GM18867 (cell line): Measurements from ENCODE around the gene DIPK1B.

Experiments
- ATAC-seq: cut with Tn5 transposase; IDR thresholded peaks from one replicate; pipeline ENCODE4 v1.9.1; 2021; ENCODE audit warnings: mild to moderate bottlenecking, moderate library complexity; ENCODE audit not compliant: unreplicated experiment

DIPK1B gene

DNA sequence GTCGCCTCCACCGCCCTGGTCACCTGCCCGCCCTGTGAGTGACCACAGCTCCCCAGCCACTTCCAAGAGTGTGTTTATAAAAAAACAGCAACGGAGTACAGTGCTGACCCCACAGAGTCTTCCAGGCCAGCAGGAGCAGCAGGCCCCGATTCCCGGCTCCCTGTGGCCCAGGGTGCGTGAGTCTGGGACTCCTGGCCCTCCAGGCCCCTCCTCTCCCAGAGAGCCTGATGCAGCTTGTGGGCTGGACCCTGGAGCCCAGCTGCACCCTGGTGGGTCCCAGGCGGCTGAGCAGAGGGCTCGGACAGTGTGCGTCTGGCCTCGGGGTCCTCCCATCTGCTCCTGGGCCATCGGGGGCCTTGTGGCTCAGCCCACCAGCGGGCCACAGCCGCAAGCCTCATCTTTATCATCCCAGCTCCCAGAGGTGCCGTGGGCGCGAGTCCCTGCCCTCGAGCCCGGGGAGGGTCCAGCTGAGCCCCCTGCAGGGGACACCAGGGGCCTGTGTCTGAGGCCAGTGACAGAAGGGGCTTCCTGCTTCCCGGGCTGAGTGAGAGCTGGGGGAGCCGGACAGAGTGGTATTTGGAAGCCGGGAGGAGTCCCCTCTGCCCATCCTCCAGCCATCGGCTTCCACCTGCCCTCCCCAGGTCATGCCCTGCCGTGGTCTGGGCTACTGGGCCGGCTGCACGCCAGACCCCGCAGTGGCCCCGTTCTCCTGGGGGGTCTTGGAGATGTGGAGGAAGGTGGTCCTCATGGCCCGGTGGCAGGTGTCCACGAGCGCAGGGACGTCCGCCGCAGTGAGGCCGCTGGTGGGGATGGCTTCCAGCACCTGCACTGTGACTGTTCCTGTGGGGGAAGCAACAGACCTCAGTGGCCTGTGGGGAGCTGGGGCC lies 39.0 kb upstream of the DIPK1B start:
- no peak for ATAC-seq

DNA sequence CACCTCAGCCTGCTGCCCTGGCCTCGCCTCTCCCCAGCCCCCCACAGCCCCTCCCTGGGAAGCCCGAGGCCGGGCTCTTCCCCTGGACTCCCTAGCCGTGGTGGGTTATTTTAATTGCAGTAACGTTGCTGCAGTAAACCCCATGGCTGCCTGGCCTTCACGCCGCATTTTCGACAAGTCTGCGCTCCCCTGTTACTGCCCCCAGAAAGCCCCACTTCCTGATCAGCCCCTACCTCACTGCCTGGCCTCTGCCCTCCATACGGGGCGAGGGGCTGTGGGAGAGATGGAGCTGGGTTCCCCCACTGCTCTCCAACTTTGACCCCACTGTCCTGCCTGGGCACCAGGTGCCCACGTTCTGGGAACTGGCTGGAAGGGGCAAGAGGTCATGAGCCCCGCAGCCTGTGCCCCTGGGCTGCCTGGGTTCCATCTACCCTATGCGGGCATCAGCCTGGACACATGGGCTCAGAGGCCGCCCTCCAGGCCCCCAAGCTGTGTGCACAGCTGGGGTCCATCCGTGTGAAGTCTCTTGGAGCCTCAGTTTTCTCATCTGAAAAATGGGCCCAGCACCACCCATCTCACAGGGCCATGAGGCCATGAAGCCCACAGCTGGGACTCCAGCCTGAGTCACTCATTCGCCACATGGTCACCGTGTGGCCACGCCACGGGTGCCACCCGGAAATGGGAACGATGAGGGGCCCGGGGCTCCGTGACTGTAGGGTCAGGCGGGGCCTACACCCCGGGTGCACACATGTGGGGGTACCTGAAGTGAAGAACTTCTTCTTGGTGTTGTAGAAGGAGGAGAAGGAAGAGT lies 38.2 kb upstream of the DIPK1B start:
- ATAC-seq: no peak

DNA sequence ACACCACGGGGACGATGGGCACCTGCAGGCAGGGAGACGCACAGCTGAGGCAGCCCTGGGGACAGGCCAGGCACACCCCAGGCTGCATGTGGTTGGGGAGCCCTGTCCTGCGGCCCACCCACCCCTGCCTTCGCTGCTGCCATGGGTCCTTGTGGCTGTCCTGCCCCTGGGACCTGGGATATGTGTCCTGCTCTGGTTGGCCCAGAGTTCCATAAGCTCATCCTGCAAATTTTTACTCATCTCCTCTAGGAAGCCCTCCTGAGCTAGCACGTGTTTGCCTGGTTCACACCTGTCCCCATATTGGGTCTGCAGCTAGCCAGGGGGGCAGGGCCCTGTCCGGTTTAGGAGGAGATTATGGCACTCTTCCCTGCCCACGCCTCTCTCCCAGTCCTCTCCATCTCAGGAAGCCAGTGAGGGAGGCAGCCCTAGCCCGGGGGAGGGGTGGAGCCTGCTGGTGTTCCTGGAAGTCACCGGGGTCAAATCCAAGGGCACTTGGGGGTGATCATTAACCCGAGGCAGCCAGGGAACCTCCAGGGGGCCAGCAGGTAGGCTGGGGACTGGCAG lies 37.5 kb upstream of the DIPK1B start:
- no peak for ATAC-seq

DNA sequence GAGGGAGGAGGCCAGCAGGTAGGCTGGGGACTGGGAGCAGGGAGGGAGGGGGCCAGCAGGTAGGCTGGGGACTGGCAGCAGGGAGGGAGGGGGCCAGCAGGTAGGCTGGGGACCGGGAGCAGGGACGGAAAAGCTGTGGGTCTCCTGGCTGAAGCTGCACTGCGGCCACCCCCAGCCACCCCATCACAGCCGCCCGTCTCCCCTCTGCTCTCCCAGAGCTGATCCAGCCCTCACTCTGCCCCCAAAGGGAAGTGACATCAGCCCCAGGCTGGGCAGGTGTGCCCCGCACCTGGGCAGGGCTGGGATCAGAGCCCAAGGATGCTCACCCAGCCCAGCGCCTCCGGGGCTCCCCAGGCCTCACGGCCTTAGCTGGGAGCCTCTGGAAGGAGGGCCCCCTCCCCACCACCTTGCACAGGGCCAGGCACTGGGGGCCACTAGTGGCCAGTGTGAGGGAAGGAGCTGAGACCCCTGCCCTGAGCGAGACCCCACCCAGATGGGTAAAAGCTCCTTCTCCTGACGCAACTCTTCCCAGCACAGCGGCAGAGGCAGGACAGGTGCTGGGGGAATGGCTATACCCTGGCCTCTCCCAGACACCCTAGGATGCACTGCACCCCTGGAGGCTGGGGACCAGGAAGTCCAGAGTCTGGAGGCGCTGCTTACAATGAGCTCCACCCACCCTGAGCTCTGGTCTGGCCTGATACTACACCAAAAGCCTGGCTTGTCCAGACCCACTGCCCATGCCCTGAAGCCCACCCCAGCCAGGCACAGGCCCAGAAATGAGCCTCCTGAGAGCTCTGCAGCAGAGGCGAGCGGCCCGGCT lies 36.7 kb upstream of the DIPK1B start:
- no peak for ATAC-seq

DNA sequence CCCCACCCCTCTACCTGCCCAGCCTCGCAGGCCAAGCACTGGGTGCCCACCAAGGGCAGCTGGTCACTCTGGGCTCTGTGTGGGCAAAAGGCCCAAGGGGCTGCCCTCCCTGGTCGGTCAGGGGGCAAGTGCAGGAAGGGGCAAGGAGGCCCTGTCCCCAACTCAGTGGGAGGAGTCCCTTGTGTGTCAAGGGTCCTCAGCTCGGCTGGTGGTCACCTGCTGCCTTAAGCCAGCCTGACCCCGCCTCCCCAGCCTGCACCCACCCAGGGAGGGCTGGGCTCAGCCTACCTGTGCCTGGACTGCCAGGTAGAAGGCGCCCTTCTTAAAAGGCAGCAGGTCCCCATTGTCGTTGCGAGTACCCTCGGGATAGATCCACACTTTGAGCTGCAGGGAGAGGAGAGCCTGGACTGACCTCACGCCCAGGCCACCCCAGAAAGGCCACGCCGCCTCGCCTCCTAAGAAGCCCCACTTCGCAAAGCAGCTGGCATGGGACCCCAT lies 36.0 kb upstream of the DIPK1B start:
- ATAC-seq: no peak

DNA sequence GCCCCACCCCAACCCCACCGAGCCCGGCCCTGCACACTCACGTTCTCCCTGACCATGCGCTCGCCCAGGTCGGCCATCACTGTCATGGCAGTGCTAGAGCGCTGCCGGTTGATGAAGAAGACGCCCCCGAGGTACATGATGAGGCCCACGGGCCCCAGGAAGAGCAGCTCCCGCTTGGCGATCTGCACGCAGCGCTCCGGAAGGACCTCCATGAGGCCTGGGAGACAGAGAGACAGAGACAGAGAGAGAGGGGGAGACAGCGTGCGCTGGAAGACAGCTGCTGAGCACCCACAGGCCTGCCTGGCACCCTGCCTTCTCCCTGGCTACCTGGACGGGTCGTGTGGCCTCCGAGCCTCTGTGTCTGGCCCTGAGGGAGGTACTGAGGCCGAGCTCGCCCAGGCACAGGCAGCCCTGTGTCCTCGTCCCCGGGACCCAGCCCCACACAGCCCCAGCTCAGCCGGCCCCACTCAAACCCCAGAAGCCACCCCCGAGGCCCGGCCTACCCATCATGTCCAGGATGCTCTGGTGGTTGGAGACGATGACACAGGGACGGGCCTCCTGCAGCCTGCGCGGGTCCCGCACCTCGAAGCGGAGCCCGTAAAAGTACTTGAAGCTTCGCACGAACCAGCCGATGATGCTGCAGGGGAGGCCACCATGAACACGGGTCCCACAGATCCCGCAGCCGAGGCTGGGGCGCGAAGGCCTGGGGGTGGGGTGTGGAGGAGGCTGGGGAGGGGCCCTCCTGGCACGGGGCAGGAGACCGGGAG lies 35.3 kb upstream of the DIPK1B start:
- ATAC-seq: no peak

DNA sequence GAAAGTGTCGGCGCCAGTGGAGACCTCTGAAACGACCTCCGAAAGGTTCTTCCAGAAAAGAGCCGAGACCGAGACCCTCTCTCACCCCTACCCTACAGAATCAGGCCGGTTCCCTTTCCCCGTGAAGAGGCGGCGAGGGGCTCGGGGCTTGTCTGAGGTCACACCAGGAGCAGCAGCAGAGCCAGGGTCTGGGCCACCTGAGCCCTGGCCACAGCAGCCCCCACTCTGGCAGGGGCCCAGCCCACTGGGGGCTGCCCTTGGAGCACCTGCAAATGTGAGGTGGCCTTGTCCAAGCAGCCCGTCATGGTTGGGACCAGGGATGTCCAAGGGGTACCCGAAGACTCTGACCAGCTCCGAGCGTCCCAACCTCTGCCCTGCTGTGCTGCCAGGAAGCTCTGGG lies 34.3 kb upstream of the DIPK1B start:
- ATAC-seq: no peak

DNA sequence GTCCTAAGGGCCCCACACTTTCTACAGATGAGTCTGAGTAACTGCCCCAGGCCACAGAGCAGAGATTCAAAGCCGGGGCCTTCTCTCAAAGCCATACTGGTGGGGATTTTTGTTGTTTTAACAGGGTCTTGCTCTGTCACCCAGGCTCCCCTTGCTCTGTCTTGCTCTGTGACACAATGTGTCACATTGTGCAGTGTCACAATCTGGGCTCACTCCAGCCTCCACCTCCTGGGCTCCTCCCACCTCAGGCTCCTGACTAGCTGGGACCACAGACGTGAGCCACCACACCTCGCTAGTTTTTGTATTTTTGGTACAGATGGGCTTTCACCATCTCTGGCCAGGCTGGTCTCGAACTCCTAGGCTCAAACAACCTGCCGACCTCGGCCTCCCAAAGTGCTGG lies 33.7 kb upstream of the DIPK1B start:
- no peak for ATAC-seq

DNA sequence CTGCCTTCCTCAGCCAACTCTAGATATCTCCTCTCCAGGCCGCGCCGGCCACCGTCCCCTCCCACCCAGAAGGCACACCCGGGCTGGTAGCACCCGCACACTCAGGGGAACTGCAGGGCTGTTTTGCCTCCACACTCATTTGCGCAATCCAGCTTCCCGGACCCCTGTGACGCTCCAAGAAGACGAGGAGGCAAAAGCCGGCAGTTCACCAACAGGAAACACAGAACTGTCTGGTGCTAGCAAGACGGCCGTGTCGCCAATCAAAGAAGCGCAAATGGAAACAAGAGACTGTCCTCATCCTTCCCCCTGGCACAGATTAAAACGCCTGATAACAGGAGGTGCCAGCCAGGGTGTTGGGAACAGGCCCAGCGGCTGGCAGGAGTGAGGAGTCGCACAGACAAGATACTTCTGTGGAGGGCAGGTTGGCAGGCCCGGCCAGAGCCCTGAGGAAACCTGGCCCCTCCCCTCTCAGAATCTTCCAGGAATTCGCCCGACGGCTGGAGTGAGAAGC lies 32.9 kb upstream of the DIPK1B start:
- ATAC-seq: no peak

DNA sequence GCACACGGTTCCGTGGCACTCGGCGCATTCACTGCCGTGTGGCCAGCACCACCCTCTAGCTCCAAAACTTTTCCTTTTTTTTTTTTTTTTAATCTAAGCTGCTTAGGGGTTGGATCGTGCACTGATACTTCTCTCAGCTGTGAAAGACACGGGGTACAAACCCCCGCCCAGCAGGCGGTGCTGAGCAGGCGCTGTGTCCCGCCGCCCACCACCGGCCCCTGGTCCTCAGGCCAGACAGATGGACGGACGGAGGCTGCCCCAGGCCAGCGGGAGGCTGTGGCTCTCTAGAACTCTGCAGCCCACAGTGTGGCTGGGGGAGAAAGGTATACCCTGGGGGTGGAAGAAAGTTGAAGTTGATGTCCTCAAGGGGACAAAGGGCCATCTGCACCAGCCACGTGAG lies 31.3 kb upstream of the DIPK1B start:
- ATAC-seq: no peak

DNA sequence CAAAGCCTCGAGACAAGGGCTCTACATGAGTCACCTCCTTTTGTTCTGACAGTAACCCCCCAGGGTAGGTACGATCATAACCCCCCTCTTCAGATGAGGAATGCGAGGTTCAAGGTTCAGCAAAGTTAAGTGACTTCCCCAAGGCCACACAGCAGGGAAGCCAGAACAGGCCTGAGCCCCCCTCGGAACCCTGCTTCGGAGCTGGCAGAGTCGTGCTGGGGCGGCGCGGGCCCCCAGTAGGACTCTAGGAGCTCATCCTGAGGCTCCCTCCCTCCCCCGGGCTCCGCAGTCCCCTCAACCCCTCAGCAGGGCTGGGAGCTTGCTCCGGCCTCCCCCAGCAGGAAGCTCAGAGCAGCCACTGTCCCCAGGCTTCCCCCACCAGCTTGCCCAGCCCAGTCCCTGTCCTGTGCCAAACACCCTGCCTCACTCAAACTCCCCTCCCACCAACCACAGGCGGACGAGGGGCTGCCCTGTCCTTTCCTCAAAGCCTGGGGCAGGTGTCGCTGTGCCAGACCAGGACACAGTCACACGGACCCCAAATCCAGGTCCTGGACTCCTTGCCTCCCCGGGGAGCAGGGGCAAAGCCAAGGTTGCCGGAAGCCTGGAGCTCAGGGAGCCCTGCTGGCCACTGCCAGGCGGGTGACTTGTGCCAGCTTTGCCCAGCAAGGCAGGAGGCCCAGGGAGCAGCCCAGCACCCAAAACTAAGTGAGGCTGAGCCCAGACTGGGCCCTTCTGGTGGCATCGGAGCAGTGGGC lies 30.2 kb upstream of the DIPK1B start:
- ATAC-seq: no peak

DNA sequence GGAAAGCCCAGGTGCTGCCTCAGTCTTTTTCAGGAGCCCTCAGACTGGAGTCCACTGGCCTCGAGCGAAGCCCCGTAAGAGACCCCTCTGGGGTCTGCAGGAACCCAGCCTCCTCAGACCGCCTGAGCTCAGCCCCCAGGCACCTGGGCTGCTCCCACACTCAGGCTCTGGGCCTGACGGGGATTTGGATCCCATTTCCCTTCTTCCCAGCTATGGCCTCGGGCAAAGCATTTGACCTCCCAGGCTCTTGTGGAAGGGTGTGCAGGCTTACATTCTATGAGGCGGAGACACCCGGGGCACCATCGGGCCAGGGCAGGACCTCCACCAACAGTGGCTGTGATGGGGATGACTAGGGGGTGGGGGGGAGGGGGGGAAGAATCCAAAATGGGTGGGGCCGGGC lies 29.7 kb upstream of the DIPK1B start:
- ATAC-seq: no peak

DNA sequence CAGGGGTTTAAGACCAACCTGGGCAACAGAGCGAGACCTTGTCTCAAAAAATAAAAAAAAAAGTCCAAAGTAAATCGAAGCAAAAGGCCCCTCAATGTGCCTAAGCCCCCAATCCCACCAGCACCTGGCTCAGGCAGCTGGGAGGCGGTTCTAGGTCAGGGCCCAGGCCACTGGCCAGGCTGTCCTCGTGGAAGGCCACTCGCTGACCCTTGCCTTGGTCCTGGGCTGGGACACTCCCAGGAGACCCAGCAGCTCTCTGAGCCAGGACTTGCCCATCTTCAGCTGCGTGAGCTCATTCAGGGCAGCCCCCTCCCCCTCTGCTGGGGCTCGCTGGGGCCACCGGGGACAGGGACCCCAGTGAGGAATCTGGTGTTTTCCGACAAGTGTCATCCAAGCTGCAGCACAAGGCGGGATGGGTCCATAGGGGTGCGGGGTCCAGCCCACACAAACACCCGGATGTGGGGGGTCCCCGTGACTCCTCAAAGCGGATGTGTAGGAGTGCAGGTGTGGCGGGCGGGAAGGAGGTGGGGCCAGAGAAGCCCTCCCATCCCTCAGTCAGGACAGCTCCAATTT lies 29.1 kb upstream of the DIPK1B start:
- no peak for ATAC-seq

DNA sequence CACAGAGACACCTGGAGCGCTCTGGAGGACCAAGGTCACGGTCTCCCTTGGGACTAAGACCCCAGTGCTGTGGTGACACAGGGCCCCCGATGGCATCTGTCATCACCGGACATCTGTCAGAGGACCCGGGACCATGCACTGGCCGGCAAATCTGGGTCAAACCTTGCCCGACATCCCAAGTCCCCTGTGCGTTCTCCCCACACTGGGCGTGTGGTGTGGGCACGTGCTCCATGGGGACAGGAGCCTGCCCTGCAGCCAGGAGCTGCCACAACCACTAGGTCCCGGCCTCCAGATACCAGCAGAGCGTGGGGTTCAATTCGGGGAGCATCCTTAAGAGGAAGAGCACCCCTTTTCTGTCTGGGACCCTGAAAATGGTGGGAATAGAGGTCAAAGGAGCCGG lies 28.6 kb upstream of the DIPK1B start:
- no peak for ATAC-seq

DNA sequence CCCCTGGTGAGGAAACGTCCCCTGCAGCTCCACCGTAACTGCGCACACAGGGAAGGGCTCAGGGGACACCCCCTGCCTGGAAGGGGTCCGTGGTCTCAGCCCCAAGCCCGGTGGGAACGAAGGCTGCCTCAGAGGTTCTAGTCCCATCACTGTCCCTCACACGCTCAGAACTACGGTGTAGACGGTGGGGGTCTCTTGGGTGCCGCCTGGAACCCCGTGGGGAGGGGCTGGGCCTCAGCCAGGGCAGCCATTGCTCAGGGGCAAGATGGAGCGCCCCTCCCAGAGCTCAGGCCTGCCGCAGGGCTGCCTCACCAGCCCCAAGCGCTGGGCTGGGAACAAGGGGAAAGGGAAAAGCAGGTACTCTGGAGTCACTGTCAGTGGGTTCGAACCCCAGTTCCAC lies 28.0 kb upstream of the DIPK1B start:
- ATAC-seq: no peak

DNA sequence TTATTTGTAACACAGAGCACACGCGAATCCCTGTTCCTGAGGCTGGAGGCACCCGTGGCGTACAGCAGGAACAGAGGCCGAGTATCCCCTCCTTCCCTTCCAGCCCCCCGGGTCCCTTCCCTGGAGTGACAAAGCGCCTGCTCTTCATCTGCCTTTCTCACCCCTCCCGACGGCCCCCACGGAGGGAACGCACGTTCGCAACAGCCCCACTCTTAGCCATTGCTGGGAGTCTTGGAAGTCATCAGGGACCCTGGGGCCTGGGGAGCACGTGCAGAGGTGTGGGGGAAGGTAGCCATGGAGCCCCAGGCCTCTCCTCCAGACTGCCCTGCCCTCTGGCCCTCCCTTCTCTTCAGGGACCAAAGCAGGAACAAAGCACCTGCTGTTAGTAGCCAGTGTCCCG lies 27.6 kb upstream of the DIPK1B start:
- no peak for ATAC-seq

DNA sequence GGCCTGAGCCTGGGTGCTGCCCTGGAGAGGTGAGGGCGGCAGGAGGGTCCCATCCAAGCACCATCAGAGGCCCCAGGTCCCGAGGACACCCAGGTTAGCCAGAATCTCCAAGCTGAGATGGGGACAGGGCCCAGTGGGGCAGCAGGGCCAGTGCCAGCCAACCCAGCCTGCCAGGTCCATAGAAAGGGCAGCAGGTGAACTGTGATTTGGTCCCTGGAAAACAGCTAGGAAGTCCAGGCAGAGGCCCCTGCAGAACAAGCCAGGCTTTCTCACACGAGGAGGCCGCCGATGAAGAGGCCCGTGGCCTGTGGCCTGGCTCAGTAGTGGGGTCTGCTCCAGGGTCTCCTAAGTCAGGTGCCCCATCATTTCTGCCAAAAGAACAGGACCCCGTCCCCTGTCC lies 27.2 kb upstream of the DIPK1B start:
- ATAC-seq: no peak

DNA sequence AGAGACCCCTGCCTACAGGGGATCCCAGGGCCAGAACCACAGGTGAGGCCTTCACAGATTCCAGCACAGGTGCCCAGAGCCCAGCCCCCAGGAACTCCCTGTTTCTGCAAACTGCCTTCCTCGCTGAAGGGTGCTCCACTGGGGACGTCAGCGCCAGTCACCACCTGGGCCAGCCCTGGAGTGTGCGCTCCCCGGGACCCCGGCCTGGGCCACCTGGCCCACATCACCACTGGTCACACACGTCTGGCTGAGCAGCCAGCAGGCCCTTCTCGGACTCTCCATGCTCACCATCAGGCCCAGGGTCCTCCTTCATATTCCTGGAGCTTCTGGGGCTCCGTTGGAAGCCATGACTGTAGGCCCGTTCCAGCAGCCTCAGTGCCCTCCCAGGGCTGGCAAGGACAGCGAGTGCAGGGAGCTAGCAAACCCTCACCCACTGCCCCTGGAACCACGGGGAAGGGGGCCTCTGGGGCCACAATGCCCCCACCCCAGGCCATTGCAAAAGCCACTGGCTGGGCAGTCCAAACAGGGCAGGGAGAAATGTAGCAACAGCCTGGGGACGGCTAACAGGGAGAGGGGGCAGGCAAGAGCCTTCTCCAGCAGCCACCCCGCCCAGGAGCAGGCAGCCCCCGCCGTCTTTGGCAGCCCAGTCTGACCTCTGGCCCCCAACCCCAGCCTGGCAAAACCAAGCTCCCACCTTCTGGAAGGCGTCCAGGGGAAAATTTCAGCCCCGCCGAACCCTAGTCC lies 26.4 kb upstream of the DIPK1B start:
- no peak for ATAC-seq
